H1 (cell line): ENCODE data around the gene WEE2. TPM values are rescaled to one million over a fixed set of nuclear protein-coding genes. Genes with fewer than 3 reads are reported as not detected.
A peak's percentile ranks its signal among the peaks of the same experiment; 100 is the strongest.

ENCODE experiments used
- CTCF ChIA-PET: fragments of 300-600 bp; sonication (Branson Sonifier 250); formaldehyde crosslinking; loops from one replicate; lab custom pipeline; 2021; ENCODE audit not compliant: partially characterized antibody; lab: Charles Lee
- POLR2A ChIA-PET: fragments of 300-600 bp; sonication (Branson Sonifier 250); formaldehyde crosslinking; loops from one replicate; lab custom pipeline; 2021; ENCODE audit warnings: inconsistent platforms; ENCODE audit not compliant: partially characterized antibody; lab: Charles Lee
- DNase-seq, 2 experiments: peaks; one replicate each; pipeline versions ENCODE4 v3.0.0 to v3.0.0-alpha.2; 2010 to 2022; ENCODE audit warnings: low spot score in 2 of 2, low read depth in 1 of 2, mixed read lengths in 1 of 2
- FAIRE-seq: peaks from 2 replicates; lab custom pipeline; 2011; peaks lifted over from hg19 to GRCh38; lab: Jason Lieb, UNC
- H2AFZ ChIP-seq: 2 replicates; pipeline ENCODE4 v1.8.1; 2012; ENCODE audit warnings: low read length, inconsistent platforms
- H2AK5ac ChIP-seq: 2 replicates; pipeline ENCODE4 v1.6.1; 2013; ENCODE audit warnings: low read depth, low read length
- H2BK120ac ChIP-seq: replicated peaks from 2 replicates; pipeline ENCODE3; 2013; ENCODE audit warnings: low read depth, low read length, inconsistent platforms
- H2BK12ac ChIP-seq: 2 replicates; pipeline ENCODE4 v1.6.1; 2013; ENCODE audit warnings: low read depth, low read length
- H2BK15ac ChIP-seq: 2 replicates; pipeline ENCODE4 v1.6.1; 2013; ENCODE audit warnings: low read length
- H2BK20ac ChIP-seq: 2 replicates; pipeline ENCODE4 v1.6.1; 2013; ENCODE audit warnings: low read length
- H2BK5ac ChIP-seq: 2 replicates; pipeline ENCODE4 v1.6.1; 2013; ENCODE audit warnings: low read depth, low read length
- H3K14ac ChIP-seq: 2 replicates; pipeline ENCODE4 v1.6.1; 2013; ENCODE audit warnings: inconsistent platforms; ENCODE audit not compliant: insufficient read length
- H3K18ac ChIP-seq: 2 replicates; pipeline ENCODE4 v1.6.1; 2013; ENCODE audit warnings: low read length; ENCODE audit errors: extremely low read depth
- H3K23ac ChIP-seq: 2 replicates; pipeline ENCODE4 v1.6.1; 2013; ENCODE audit warnings: inconsistent platforms; ENCODE audit not compliant: insufficient read length
- H3K23me2 ChIP-seq: 2 replicates; pipeline ENCODE4 v1.6.1; 2013; ENCODE audit warnings: low read depth, low read length
- H3K27ac ChIP-seq: 2 replicates; pipeline ENCODE4 v1.6.1; 2011; ENCODE audit warnings: low read depth, low read length, inconsistent platforms
- H3K27me3 ChIP-seq, 4 experiments: replicated peaks in 1 of 4; 1 replicate in 1 of 4; 2 replicates in 3 of 4; pipeline versions ENCODE4 v1.6.1 to v1.8.1; 2011 to 2013; ENCODE audit warnings: low read length in 3 of 4, mild to moderate bottlenecking in 3 of 4, inconsistent platforms in 2 of 4, mixed read lengths in 2 of 4, moderate library complexity in 1 of 4; ENCODE audit not compliant: control insufficient read depth in 3 of 4, insufficient read depth in 3 of 4; ENCODE audit errors: extremely low read depth in 1 of 4
- H3K36me3 ChIP-seq, 4 experiments: 2 replicates each; pipeline versions ENCODE4 v1.6.1 to v1.8.1; 2011 to 2013; ENCODE audit warnings: mild to moderate bottlenecking in 4 of 4, low read length in 3 of 4, moderate library complexity in 2 of 4, control low read depth in 1 of 4, inconsistent platforms in 1 of 4; ENCODE audit not compliant: insufficient read depth in 4 of 4, control insufficient read depth in 2 of 4
- H3K4ac ChIP-seq: replicated peaks from 2 replicates; pipeline ENCODE3; 2013; ENCODE audit warnings: low read length, low read depth, mixed read lengths, inconsistent platforms; ENCODE audit not compliant: insufficient read length
- H3K4me1 ChIP-seq, 4 experiments: replicated peaks in 1 of 4; 1 replicate in 1 of 4; 2 replicates in 3 of 4; pipeline versions ENCODE4 v1.6.1 to v1.8.1; 2011 to 2013; ENCODE audit warnings: low read length in 3 of 4, inconsistent platforms in 2 of 4, mixed read lengths in 1 of 4; ENCODE audit not compliant: insufficient read depth in 4 of 4, control insufficient read depth in 3 of 4
- H3K4me2 ChIP-seq, 2 experiments: 2 replicates each; pipeline versions ENCODE4 v1.6.1 to v1.8.1; 2011 to 2013; ENCODE audit warnings: low read depth in 2 of 2, low read length in 2 of 2, control low read depth in 1 of 2, inconsistent platforms in 1 of 2, mild to moderate bottlenecking in 1 of 2; ENCODE audit not compliant: insufficient read depth in 1 of 2
- H3K4me3 ChIP-seq, 4 experiments: fragments of 200-600, 300-600 bp in 1 of 4; sonication (generic), shearing (Covaris generic), sonication (Bioruptor Twin) in 1 of 4; 2 replicates each; pipeline versions ENCODE4 v1.5.1 to v1.8.1; 2011 to 2016; ENCODE audit warnings: low read length in 4 of 4, low read depth in 3 of 4, control low read depth in 2 of 4, inconsistent platforms in 2 of 4, mild to moderate bottlenecking in 2 of 4, mixed read lengths in 1 of 4, moderate library complexity in 1 of 4; ENCODE audit not compliant: insufficient read depth in 2 of 4; ENCODE audit errors: extremely low read depth in 1 of 4
- H3K56ac ChIP-seq: replicated peaks from 2 replicates; pipeline ENCODE3; 2013; ENCODE audit warnings: low read depth, mild to moderate bottlenecking, mixed read lengths, low read length, inconsistent platforms; ENCODE audit not compliant: insufficient read length
- H3K79me1 ChIP-seq: 2 replicates; pipeline ENCODE4 v1.6.1; 2013; ENCODE audit warnings: low read depth, low read length, control low read depth
- H3K79me2 ChIP-seq, 2 experiments: 2 replicates each; pipeline versions ENCODE4 v1.6.1 to v1.8.1; 2012 to 2013; ENCODE audit warnings: low read length in 2 of 2, mild to moderate bottlenecking in 2 of 2, inconsistent platforms in 1 of 2; ENCODE audit not compliant: insufficient read depth in 2 of 2, control insufficient read depth in 1 of 2
- H3K9ac ChIP-seq, 4 experiments: replicated peaks in 1 of 4; 1 replicate in 1 of 4; 2 replicates in 3 of 4; pipeline versions ENCODE4 v1.6.1 to v1.8.1; 2011 to 2013; ENCODE audit warnings: low read depth in 3 of 4, low read length in 3 of 4, control low read depth in 2 of 4, mild to moderate bottlenecking in 2 of 4, moderate library complexity in 2 of 4, inconsistent platforms in 1 of 4; ENCODE audit errors: extremely low read depth in 1 of 4
- H3K9me3 ChIP-seq, 2 experiments: 2 replicates each; pipeline versions ENCODE4 v1.6.1 to v1.8.1; 2012 to 2013; ENCODE audit warnings: mild to moderate bottlenecking in 2 of 2, moderate library complexity in 2 of 2, control low read depth in 1 of 2, inconsistent platforms in 1 of 2, low read depth in 1 of 2, low read length in 1 of 2, mixed read lengths in 1 of 2; ENCODE audit not compliant: insufficient read depth in 2 of 2
- H4K20me1 ChIP-seq, 2 experiments: replicated peaks in 1 of 2; 2 replicates each; pipeline versions ENCODE3 to v1.8.1; 2011 to 2013; ENCODE audit warnings: inconsistent platforms in 2 of 2, low read length in 2 of 2, mild to moderate bottlenecking in 1 of 2; ENCODE audit not compliant: insufficient read depth in 2 of 2, control insufficient read depth in 1 of 2
- H4K5ac ChIP-seq: 2 replicates; pipeline ENCODE4 v1.6.1; 2013; ENCODE audit warnings: low read length, low read depth, mixed read lengths, inconsistent platforms; ENCODE audit not compliant: insufficient read length
- H4K8ac ChIP-seq: 2 replicates; pipeline ENCODE4 v1.8.0; 2013; ENCODE audit warnings: mild to moderate bottlenecking, moderate library complexity, low read length, inconsistent platforms; ENCODE audit not compliant: insufficient read depth; ENCODE audit errors: extremely low read depth
- H4K91ac ChIP-seq: replicated peaks from 2 replicates; pipeline ENCODE3; 2013; ENCODE audit warnings: low read length, mixed read lengths, inconsistent platforms; ENCODE audit not compliant: insufficient read length
- BRCA1 ChIP-seq: IDR thresholded peaks from 2 replicates; pipeline ENCODE4 v1.6.1; 2012; ENCODE audit warnings: low read depth, low read length, improper control_type of control experiment
- RFX5 ChIP-seq: IDR thresholded peaks from 2 replicates; pipeline ENCODE4 v1.6.1; 2011; ENCODE audit warnings: low read depth, low read length, improper control_type of control experiment, borderline replicate concordance
- WGBS, 2 experiments: shearing (Covaris generic) in 1 of 2; methylation state at CpG; one replicate each; pipeline versions ENCODE4 v1.1.6 to v1.1.7; 2013 to 2015; ENCODE audit warnings: low lambda C conversion rate in 2 of 2, mixed read lengths in 2 of 2, inconsistent platforms in 1 of 2, low coverage in 1 of 2, missing lambda C conversion rate in 1 of 2; ENCODE audit not compliant: insufficient replicate concordance in 2 of 2, insufficient coverage in 1 of 2, insufficient read length in 1 of 2; ENCODE audit errors: extremely low coverage in 1 of 2, missing lambda C conversion rate in 1 of 2; 5-methylcytosine and 5-hydroxymethylcytosine counted together
- polyA plus RNA-seq, 7 experiments: library from polyadenylated mRNA; depleted of rRNA in 3 of 7; stranded (reverse) in 5 of 7; unstranded in 2 of 7; fragments of >200 nt in 5 of 7; fragments of 200-250 nt in 2 of 7; gene quantifications; 1 replicate in 5 of 7; 2 replicates in 1 of 7; 4 replicates in 1 of 7; pipeline versions ENCODE4 v1.2.1 to v1.2.3, GENCODE V29; 2011 to 2013; ENCODE audit warnings: missing spikeins in 2 of 7, mixed read lengths in 2 of 7
- total RNA-seq: library from RNA; stranded (reverse); fragmentation: NEBNext Ultra II Directional; extraction: Animal tissue kit (Norgen Biotek cat#: 25700); gene quantifications from 2 replicates; pipeline ENCODE4 v1.2.1, GENCODE V29; 2021

WEE2 gene
- total and polyA plus RNA-seq, 2 of the 8 experiments (the other 6 are each of a cell fraction or from before 2014, with no cell fraction given), result 0.02 TPM; not detected in 1

DNA sequence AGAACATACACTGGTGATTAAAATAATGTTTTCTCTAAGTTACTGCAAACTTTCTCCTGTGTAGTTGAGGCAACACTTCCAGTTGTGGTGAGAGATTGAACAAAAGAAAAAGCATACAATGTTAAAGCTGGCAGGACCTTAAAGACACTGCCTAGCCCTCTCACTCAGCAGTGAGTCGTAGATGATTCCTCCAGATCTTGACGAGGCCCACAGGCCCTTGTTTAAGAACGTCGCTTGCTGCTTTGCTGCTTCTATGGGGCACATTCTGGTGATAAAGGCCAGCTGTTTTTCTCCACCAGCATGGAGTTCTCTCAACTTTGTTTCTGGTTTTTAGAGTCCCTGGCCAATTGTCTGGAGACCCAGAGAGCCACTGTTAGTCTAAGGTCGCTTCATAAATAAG is 3.4 kb upstream of the WEE2 start:
- no peak overlapping the region for H3K27ac ChIP-seq
- DNase-seq, result no peak
- H3K4me3 ChIP-seq, result no peak overlapping the region
- H2BK12ac ChIP-seq, result no peak overlapping the region
- no peak overlapping the region for H4K8ac ChIP-seq
- H2BK5ac ChIP-seq, result no peak overlapping the region
- H3K36me3 ChIP-seq, result no peaks in the 10 kb centered on the region
- no peak for TF ChIP-seq RFX5
- no peak for TF ChIP-seq BRCA1
- H3K9ac ChIP-seq, result no peak overlapping the region
- no peak for FAIRE-seq
- H4K91ac ChIP-seq, result no peak overlapping the region
- H2AFZ ChIP-seq, result 0 out of 2 replicates have a peak overlapping the region, but pooled peaks have one; percentile 37
- H3K4me2 ChIP-seq, result no peak overlapping the region
- H3K79me1 ChIP-seq, result no peaks in the 10 kb centered on the region
- POLR2A ChIA-PET, result interaction anchor here (1.3 to 1.4 kb wide), 2 partner anchors 9 to 33 kb away, joined by 3 to 4 read pairs; partner anchors contain the start of gene SSBP1
- no peak overlapping the region for H4K5ac ChIP-seq
- no peak overlapping the region for H2AK5ac ChIP-seq
- no peak overlapping the region for H2BK120ac ChIP-seq
- H4K20me1 ChIP-seq, result no peaks in the 10 kb centered on the region
- H3K79me2 ChIP-seq, result peaks cover 0 to 13% of the 10 kb centered on the region in 2 experiments; a peak in 1 of 4 replicates
- H2BK20ac ChIP-seq, result no peak overlapping the region
- peaks cover 0 to 8% (median 5%) of the 10 kb centered on the region in 4 experiments; a peak in 3 of 7 replicates for H3K27me3 ChIP-seq
- H3K18ac ChIP-seq, result no peak overlapping the region
- peaks cover 0 to 5% (median 2%) of the 10 kb centered on the region in 4 experiments; a peak in 4 of 7 replicates for H3K4me1 ChIP-seq
- no peak overlapping the region for H2BK15ac ChIP-seq
- H3K14ac ChIP-seq, result no peak overlapping the region
- no peak overlapping the region for H3K4ac ChIP-seq
- H3K9me3 ChIP-seq, result no peaks in the 10 kb centered on the region
- H3K56ac ChIP-seq, result no peak overlapping the region
- peaks cover 3% of the 10 kb centered on the region; the same call in 1 of the 2 replicates for H3K23me2 ChIP-seq
- whole genome bisulfite sequencing, 2 experiments, result 85% methylated on average over 5 of the region's 5 CpGs; no CpG with 5 or more reads in 1 of the 2 experiments
- CTCF ChIA-PET, result interaction anchor here (0.7 kb wide), 1 partner anchor 33 kb away, joined by 3 read pairs; the partner anchor contains the start of gene SSBP1
- H3K23ac ChIP-seq, result no peak overlapping the region
